ENCODE measurements around the gene SRPRA.

GRCh38 chr11:126312961-126313360 lies 44.3 kb upstream of the SRPRA start:
- TF ChIP-seq CTCF (IDR thresholded peaks at IDR 0.05) (no peak), POLR2A (IDR thresholded peaks at IDR 0.05) (no peak)
